AG04449 (cell line): ENCODE results near the gene FHIT.

ENCODE experiments used
- CTCF ChIA-PET: fragments of 350-600 bp; formaldehyde crosslinking; extraction: SDS; loops from one replicate; lab custom pipeline; 2021; ENCODE audit warnings: antibody characterized with exemption; lab: Yijun Ruan, JAX
- POLR2A ChIA-PET: fragments of 400-600, 350-600 bp; formaldehyde crosslinking; extraction: SDS; loops from one replicate; lab custom pipeline; 2020; ENCODE audit warnings: antibody characterized with exemption, inconsistent platforms; lab: Yijun Ruan, JAX
- DNase-seq: peaks from one replicate; pipeline ENCODE4 v3.0.0-alpha.2; 2010; ENCODE audit warnings: low read depth, low spot score
- H3K4me3 ChIP-seq: 2 replicates; pipeline ENCODE4 v1.5.1; 2011; ENCODE audit warnings: low read depth, mild to moderate bottlenecking, control low read depth, low read length
- CTCF ChIP-seq: IDR thresholded peaks from one replicate; pipeline ENCODE4 v1.5.1; 2011; ENCODE audit warnings: mild to moderate bottlenecking, moderate library complexity, low read length, control low read depth, inconsistent platforms; ENCODE audit not compliant: insufficient read depth; ENCODE audit errors: missing control alignments

Gene FHIT

GRCh38 chr3:60636846-60637245, 614.4 kb downstream of the FHIT start:
- no peak overlapping the region for H3K4me3 ChIP-seq
- DNase-seq, result peak; percentile 16
- ChIA-PET CTCF (no interaction called here), POLR2A (no interaction called here)
- no peak for TF ChIP-seq CTCF

GRCh38 chr3:60633644-60634043, 617.6 kb downstream of the FHIT start:
- DNase-seq, result no peak
- ChIA-PET POLR2A (no interaction called here), CTCF (interaction anchor here (1.0 kb wide), 1 partner anchor 11 kb away, joined by 3 read pairs; no protein-coding TSS in a partner anchor)
- TF ChIP-seq CTCF, result no peak
- H3K4me3 ChIP-seq, result no peak overlapping the region

GRCh38 chr3:60631509-60631908, 619.7 kb downstream of the FHIT start:
- ChIA-PET POLR2A (no interaction called here), CTCF (no interaction called here)
- H3K4me3 ChIP-seq, result no peak overlapping the region
- no peak for DNase-seq
- TF ChIP-seq CTCF, result no peak

- no peak for DNase-seq
- ChIA-PET POLR2A (no interaction called here), CTCF (no interaction called here)
- no peak for TF ChIP-seq CTCF
- H3K4me3 ChIP-seq, result no peak overlapping the region
Observed at GRCh38 chr3:60630953-60631352, 620.3 kb downstream of the FHIT start.

- H3K4me3 ChIP-seq, result no peak overlapping the region
- POLR2A ChIA-PET, result no interaction called here
- TF ChIP-seq CTCF, result no peak
- no peak for DNase-seq
- CTCF ChIA-PET, result no interaction called here
Observed at GRCh38 chr3:60629816-60630215, 621.4 kb downstream of the FHIT start.

GRCh38 chr3:60622349-60622748, 628.9 kb downstream of the FHIT start:
- POLR2A ChIA-PET, result no interaction called here
- DNase-seq, result no peak
- no peak overlapping the region for H3K4me3 ChIP-seq
- CTCF ChIA-PET, result no interaction called here
- TF ChIP-seq CTCF, result no peak
